Loucy (cell line): ENCODE measurements around the gene CPSF7.

Experiments
- H2AFZ ChIP-seq: fragments of 200-600 bp; sonication (generic); 2 replicates; pipeline ENCODE4 v1.6.0; 2016; ENCODE audit warnings: antibody characterized with exemption, mild to moderate bottlenecking, low read length, moderate library complexity
- H3F3A ChIP-seq: fragments of 200-600 bp; 2 replicates; pipeline ENCODE4 v1.6.0; 2016; ENCODE audit warnings: antibody characterized with exemption, low read depth, mild to moderate bottlenecking
- H3K27me3 ChIP-seq: fragments of 200-600 bp; sonication (generic); 2 replicates; pipeline ENCODE4 v1.6.1; 2014; ENCODE audit warnings: low read length, mild to moderate bottlenecking; ENCODE audit not compliant: insufficient read depth, poor library complexity, severe bottlenecking
- H3K36me3 ChIP-seq: fragments of 200-600 bp; sonication (generic); 2 replicates; pipeline ENCODE4 v1.6.1; 2016; ENCODE audit warnings: low read length; ENCODE audit not compliant: insufficient read depth
- H3K4me1 ChIP-seq: fragments of 200-600 bp; sonication (generic); 2 replicates; pipeline ENCODE4 v1.5.1; 2014; ENCODE audit warnings: low read length, mild to moderate bottlenecking; ENCODE audit not compliant: insufficient read depth, poor library complexity, severe bottlenecking
- H3K4me2 ChIP-seq: fragments of 200-600 bp; sonication (generic); 2 replicates; pipeline ENCODE4 v1.6.0; 2014; ENCODE audit warnings: antibody characterized with exemption, low read length, low read depth, mild to moderate bottlenecking; ENCODE audit not compliant: poor library complexity, severe bottlenecking
- H3K4me3 ChIP-seq: fragments of 200-600 bp; sonication (generic); 2 replicates; pipeline ENCODE4 v1.5.1; 2014; ENCODE audit warnings: low read length, mild to moderate bottlenecking, mixed read lengths; ENCODE audit not compliant: poor library complexity, severe bottlenecking
- H3K79me2 ChIP-seq: fragments of 200-600 bp; sonication (generic); 2 replicates; pipeline ENCODE4 v1.6.1; 2014; ENCODE audit warnings: low read length; ENCODE audit not compliant: insufficient read depth
- H3K9ac ChIP-seq: fragments of 200-600 bp; sonication (generic); 2 replicates; pipeline ENCODE4 v1.6.0; 2014; ENCODE audit warnings: mild to moderate bottlenecking, low read depth, low read length, moderate library complexity; ENCODE audit not compliant: poor library complexity, severe bottlenecking
- H3K9me2 ChIP-seq: fragments of 200-600 bp; sonication (generic); replicated peaks from 2 replicates; pipeline ENCODE4 v1.6.1; 2016; ENCODE audit warnings: low read depth, low read length, mixed read lengths
- H3K9me3 ChIP-seq: fragments of 200-600 bp; sonication (generic); 2 replicates; pipeline ENCODE4 v1.6.1; 2014; ENCODE audit warnings: mild to moderate bottlenecking, antibody characterized with exemption, low read length, low read depth; ENCODE audit not compliant: insufficient read depth
- H4K20me1 ChIP-seq: fragments of 200-600 bp; sonication (generic); 2 replicates; pipeline ENCODE4 v1.6.0; 2014; ENCODE audit warnings: antibody characterized with exemption, low read length, mild to moderate bottlenecking; ENCODE audit not compliant: insufficient read depth, poor library complexity, severe bottlenecking
- EZH2phosphoT487 ChIP-seq: fragments of 200-600 bp; IDR thresholded peaks from 2 replicates; pipeline ENCODE4 v1.6.1; 2018; ENCODE audit warnings: antibody characterized with exemption, mild to moderate bottlenecking, moderate library complexity, borderline replicate concordance
- TF ChIP-seq, protein P1 (sequence below): fragments of 200-600 bp; sonication (generic); conservative IDR thresholded peaks from 2 replicates; pipeline ENCODE4 v1.5.1; 2014; ENCODE audit warnings: mild to moderate bottlenecking, antibody characterized with exemption, low read length

CPSF7 gene

DNA sequence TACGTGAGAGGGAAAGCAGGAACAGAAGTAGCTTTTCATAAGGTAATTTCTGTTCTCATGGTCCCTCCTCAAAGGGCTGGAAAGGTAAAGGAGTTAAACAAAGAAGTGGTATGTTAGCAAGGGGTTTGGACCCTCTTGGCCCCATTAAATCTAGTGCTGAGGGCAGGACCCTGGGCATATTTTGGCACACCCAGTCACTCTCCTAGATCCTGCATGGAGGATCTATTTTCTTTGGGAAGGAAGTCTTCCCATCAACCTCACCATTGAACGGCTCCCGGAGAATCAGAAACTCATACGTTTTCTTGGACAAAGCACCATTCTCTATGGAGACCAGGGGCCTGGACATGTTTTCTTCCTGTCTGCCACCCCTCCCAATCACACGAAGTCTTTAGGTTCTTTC, 25.7 kb downstream of the CPSF7 start:
- H3F3A ChIP-seq = peaks cover 3% of the 10 kb centered on the region; the same call in 1 of the 2 replicates
- H3K4me2 ChIP-seq = no peak overlapping the region
- no peaks in the 10 kb centered on the region for H3K4me1 ChIP-seq
- no peaks in the 10 kb centered on the region for H3K9me3 ChIP-seq
- no peak overlapping the region for H3K9ac ChIP-seq
- TF ChIP-seq, protein P1, sequence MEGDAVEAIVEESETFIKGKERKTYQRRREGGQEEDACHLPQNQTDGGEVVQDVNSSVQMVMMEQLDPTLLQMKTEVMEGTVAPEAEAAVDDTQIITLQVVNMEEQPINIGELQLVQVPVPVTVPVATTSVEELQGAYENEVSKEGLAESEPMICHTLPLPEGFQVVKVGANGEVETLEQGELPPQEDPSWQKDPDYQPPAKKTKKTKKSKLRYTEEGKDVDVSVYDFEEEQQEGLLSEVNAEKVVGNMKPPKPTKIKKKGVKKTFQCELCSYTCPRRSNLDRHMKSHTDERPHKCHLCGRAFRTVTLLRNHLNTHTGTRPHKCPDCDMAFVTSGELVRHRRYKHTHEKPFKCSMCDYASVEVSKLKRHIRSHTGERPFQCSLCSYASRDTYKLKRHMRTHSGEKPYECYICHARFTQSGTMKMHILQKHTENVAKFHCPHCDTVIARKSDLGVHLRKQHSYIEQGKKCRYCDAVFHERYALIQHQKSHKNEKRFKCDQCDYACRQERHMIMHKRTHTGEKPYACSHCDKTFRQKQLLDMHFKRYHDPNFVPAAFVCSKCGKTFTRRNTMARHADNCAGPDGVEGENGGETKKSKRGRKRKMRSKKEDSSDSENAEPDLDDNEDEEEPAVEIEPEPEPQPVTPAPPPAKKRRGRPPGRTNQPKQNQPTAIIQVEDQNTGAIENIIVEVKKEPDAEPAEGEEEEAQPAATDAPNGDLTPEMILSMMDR = no peak
- no peak for TF ChIP-seq EZH2phosphoT487
- peaks cover 84% of the 10 kb centered on the region; the same call in 1 of the 2 replicates for H3K36me3 ChIP-seq
- peaks cover 5% of the 10 kb centered on the region for H4K20me1 ChIP-seq
- no peaks in the 10 kb centered on the region for H3K9me2 ChIP-seq
- H2AFZ ChIP-seq = no peak overlapping the region
- H3K27me3 ChIP-seq = no peaks in the 10 kb centered on the region
- H3K79me2 ChIP-seq = no peaks in the 10 kb centered on the region
- no peak overlapping the region for H3K4me3 ChIP-seq

DNA sequence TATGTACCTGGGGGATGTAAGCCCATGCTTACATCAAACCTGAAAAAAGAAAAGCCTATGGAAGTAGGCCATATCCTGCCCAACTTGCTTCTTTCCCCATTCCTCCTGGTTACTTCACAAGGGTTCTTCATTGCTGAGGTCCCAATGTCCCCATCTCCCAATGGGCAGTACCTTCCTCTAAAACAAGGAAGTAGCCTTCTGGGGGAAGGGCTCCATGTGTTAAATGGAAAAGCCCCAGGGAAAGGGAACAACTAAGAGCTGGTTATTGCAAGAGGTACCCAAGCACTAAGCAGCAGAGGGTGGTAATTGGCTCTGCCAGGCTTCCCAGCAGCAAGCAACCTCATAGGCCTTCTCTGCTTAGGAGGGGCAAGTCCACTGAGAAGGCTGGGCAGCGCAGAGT, 26.1 kb downstream of the CPSF7 start:
- Histone ChIP-seq H3K4me1 (no peaks in the 10 kb centered on the region), H3K79me2 (no peaks in the 10 kb centered on the region), H4K20me1 (peaks cover 5% of the 10 kb centered on the region), H2AFZ (no peak overlapping the region), H3F3A (peaks cover 3% of the 10 kb centered on the region; the same call in 1 of the 2 replicates), H3K4me2 (no peak overlapping the region), H3K27me3 (no peaks in the 10 kb centered on the region), H3K9ac (no peak overlapping the region), H3K9me2 (no peaks in the 10 kb centered on the region), H3K36me3 (peaks cover 80% of the 10 kb centered on the region; the same call in 1 of the 2 replicates), H3K9me3 (no peaks in the 10 kb centered on the region), H3K4me3 (no peak overlapping the region)
- TF ChIP-seq, protein P1 = no peak
- TF ChIP-seq EZH2phosphoT487 = no peak

DNA sequence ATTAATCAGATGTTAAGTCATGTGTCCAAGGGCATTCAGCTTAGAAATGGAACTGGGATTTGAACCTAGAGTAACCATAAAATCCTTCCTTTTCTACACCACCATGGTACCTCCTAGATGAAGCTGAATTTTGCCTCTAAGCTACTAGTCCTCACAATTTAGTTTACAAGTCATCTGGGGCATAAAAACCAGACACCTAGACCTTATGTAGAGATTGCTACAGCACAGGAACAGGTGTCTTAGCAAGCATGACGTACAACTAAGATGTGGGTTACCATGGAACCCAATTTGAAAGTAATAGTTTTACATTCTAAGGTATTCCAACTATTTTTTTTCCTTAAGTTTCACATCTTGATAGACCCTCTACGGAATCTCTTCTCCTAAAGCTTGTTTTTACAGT, 28.2 kb downstream of the CPSF7 start:
- Histone ChIP-seq H3K9me3 (no peaks in the 10 kb centered on the region), H3K9ac (no peak overlapping the region), H3K27me3 (no peaks in the 10 kb centered on the region), H2AFZ (no peak overlapping the region), H3K9me2 (no peaks in the 10 kb centered on the region), H3K4me3 (no peak overlapping the region), H3K36me3 (peaks cover 66% of the 10 kb centered on the region; the same call in 1 of the 2 replicates), H4K20me1 (peaks cover 5% of the 10 kb centered on the region), H3F3A (peaks cover 3% of the 10 kb centered on the region; the same call in 1 of the 2 replicates), H3K79me2 (no peaks in the 10 kb centered on the region), H3K4me2 (no peak overlapping the region), H3K4me1 (no peaks in the 10 kb centered on the region)
- no peak for TF ChIP-seq EZH2phosphoT487
- TF ChIP-seq, protein P1 = no peak
